Muscle of leg (tissue), 16 donors: ENCODE data around the gene HMG20A. TPM values are rescaled to one million over a fixed set of nuclear protein-coding genes. Genes with fewer than 3 reads are reported as not detected.
A peak's percentile ranks its signal among the peaks of the same experiment; 100 is the strongest.

Source experiments
- DNase-seq: peaks from one replicate; pipeline ENCODE4 v3.0.0; 2013
- H3K27ac ChIP-seq: one replicate; pipeline ENCODE4 v1.5.1; 2013; ENCODE audit warnings: mild to moderate bottlenecking, low read length, control low read depth
- H3K27me3 ChIP-seq: one replicate; pipeline ENCODE4 v1.6.1; 2013; ENCODE audit warnings: low read length; ENCODE audit not compliant: control insufficient read depth, insufficient read depth
- H3K36me3 ChIP-seq: one replicate; pipeline ENCODE4 v1.6.1; 2013; ENCODE audit warnings: low read length; ENCODE audit not compliant: control insufficient read depth, insufficient read depth
- H3K4me1 ChIP-seq: one replicate; pipeline ENCODE4 v1.6.1; 2013; ENCODE audit warnings: low read length; ENCODE audit not compliant: control insufficient read depth, insufficient read depth
- H3K4me3 ChIP-seq: one replicate; pipeline ENCODE4 v1.5.1; 2013; ENCODE audit warnings: low read length, control low read depth
- H3K9me3 ChIP-seq: replicated peaks from 2 replicates; pipeline ENCODE4 v1.6.1; 2013; ENCODE audit warnings: low read depth, low read length; ENCODE audit not compliant: control insufficient read depth
- WGBS: methylation state at CpG from one replicate; pipeline ENCODE4 v1.1.5; 2013; ENCODE audit warnings: missing lambda C conversion rate; ENCODE audit not compliant: insufficient coverage; 5-methylcytosine and 5-hydroxymethylcytosine counted together
- long read RNA-seq, 11 donors: transcript quantifications; one replicate each; lab custom pipeline, GENCODE V29; 2026
- polyA plus RNA-seq, 8 donors: library from polyadenylated mRNA; unstranded; fragments of 120-200 nt; gene quantifications; one replicate each; pipeline versions ENCODE4 v1.2.1 to v1.2.3, GENCODE V29; 2013; ENCODE audit warnings: inconsistent platforms in 1 of 8, low replicate concordance in 1 of 8; ENCODE audit not compliant: insufficient read length in 8 of 8, insufficient read depth in 1 of 8
- total RNA-seq: library from RNA; stranded (reverse); fragments of 120-200 nt; gene quantifications from one replicate; pipeline ENCODE4 v1.2.4, GENCODE V29; 2013

HMG20A gene
- total RNA-seq (30.5 TPM), polyA plus RNA-seq (10 to 100 TPM; 34.8 to 51.4 (median 44.1) TPM)
- long read RNA-seq, donor 1, full-length matches to known transcripts = 8 of 8 reads
- long read RNA-seq, donor 1, partial matches to known transcripts = 0 of 8 reads
- long read RNA-seq, donor 1, other reads (novel, unspliced or antisense) = 0 of 8 reads
- long read RNA-seq, donor 2, partial matches to known transcripts = 0 of 4 reads
- long read RNA-seq, donor 2, other reads (novel, unspliced or antisense) = 0 of 4 reads
- long read RNA-seq, donor 3, full-length matches to known transcripts = 18 of 18 reads
- long read RNA-seq, donor 3, partial matches to known transcripts = 0 of 18 reads
- long read RNA-seq, donor 3, other reads (novel, unspliced or antisense) = 0 of 18 reads
- long read RNA-seq, donor 4, full-length matches to known transcripts = 14 of 14 reads
- long read RNA-seq, donor 4, partial matches to known transcripts = 0 of 14 reads
- long read RNA-seq, donor 4, other reads (novel, unspliced or antisense) = 0 of 14 reads
- long read RNA-seq, donor 5, full-length matches to known transcripts = 60 of 60 reads
- long read RNA-seq, donor 5, partial matches to known transcripts = 0 of 60 reads
- long read RNA-seq, donor 5, other reads (novel, unspliced or antisense) = 0 of 60 reads
- long read RNA-seq, donor 6, full-length matches to known transcripts = 46 of 46 reads
- long read RNA-seq, donor 6, partial matches to known transcripts = 0 of 46 reads
- long read RNA-seq, donor 6, other reads (novel, unspliced or antisense) = 0 of 46 reads
- long read RNA-seq, donor 7, full-length matches to known transcripts = 30 of 30 reads
- long read RNA-seq, donor 7, partial matches to known transcripts = 0 of 30 reads
- long read RNA-seq, donor 7, other reads (novel, unspliced or antisense) = 0 of 30 reads
- long read RNA-seq, donor 8, full-length matches to known transcripts = 26 of 26 reads
- long read RNA-seq, donor 8, partial matches to known transcripts = 0 of 26 reads
- long read RNA-seq, donor 8, other reads (novel, unspliced or antisense) = 0 of 26 reads
- long read RNA-seq, donor 9, full-length matches to known transcripts = 36 of 36 reads
- long read RNA-seq, donor 9, partial matches to known transcripts = 0 of 36 reads
- long read RNA-seq, donor 9, other reads (novel, unspliced or antisense) = 0 of 36 reads
- long read RNA-seq, donor 10, full-length matches to known transcripts = 36 of 36 reads
- long read RNA-seq, donor 10, partial matches to known transcripts = 0 of 36 reads
- long read RNA-seq, donor 10, other reads (novel, unspliced or antisense) = 0 of 36 reads
- long read RNA-seq, donor 11, full-length matches to known transcripts = 28 of 28 reads
- long read RNA-seq, donor 11, partial matches to known transcripts = 0 of 28 reads
- long read RNA-seq, donor 11, other reads (novel, unspliced or antisense) = 0 of 28 reads

DNA sequence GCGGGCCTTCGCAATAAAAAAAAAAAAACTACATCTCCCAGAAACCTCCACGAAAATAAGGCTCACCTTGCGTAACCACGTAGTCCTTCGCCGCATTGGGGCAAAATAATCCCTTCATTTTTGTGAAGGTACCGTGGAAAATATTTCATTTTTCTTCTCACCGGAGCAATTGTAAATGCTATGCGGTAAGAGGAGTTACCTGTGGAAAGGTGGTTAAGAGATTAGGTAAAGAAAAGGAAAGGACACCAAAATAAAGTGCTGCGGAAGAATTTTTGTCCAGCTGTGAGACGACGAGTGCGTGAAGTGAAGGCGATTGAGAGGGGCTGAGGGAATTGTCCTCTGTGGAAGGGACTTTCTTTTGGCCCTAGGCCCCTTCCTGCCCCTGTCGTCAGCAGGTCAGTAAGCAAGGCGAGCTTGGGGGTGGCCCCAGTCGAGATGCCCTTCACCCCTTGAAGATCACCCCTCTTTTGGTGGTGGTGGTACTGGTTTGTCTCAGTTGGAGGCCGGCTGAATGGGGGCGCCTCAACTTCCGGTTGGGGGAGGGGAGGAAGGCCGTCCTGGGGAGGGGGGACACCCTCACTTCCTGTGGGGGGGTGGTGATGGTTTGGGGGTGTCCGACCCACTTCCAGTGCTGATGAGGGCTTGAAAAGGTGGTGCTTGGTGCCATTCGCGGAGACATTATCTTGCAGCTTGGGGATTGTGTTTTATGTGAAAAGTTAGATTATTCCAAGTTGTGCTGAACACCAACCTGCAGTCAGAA, at the start of gene HMG20A:
Gene HMG20A, plus strand, starts transcription at position 279 of the 760 bp plus-strand sequence. CDS start 37,520 bp downstream, outside the sequence.
- Histone ChIP-seq H3K4me1 (peaks cover 6% of the 10 kb centered on the region), H3K27ac (peak within 1 kb of the TSS; percentile 99), H3K9me3 (no peaks in the 10 kb centered on the region), H3K27me3 (no peaks in the 10 kb centered on the region), H3K36me3 (no peaks in the 10 kb centered on the region), H3K4me3 (peak within 1 kb of the TSS; percentile 94)
- peak; percentile 96 for DNase-seq
- WGBS = 0% methylated on average over 7 of the region's 25 CpGs

DNA sequence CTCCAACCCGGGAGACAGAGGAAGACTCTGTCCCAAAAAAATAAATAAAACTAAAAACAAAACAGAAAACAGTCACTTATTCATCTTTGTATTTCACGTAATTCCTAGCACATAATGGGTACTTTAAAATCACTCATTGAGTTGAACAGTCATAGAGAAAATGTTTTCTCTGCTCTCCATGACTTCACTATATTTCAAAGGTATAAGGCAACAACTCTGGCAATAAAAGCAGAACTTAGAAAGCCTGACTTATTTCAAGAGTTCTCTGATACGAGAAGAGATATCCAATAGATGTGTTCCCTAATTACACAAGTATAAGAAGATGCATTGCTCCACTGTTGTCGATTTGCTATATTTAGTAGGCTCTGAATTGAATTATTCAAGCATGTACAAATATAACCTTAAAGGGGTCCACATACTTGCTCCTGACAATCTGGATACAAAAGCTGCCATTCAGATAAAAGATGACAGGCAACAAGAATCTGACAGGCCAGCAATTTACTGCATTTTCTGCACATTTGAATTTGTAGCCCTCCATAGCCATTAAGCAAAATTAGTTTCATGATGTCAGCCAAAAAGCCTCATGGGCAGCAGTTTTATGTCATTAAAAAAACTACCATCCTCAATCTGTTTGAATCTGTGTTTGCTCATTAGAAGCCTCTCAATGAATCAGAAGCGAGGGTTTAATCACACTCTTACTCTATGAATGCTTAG, 48.7 kb upstream of the HMG20A start:
- WGBS = no CpG with 5 or more reads among the region's 5 CpGs
- H3K36me3 ChIP-seq = no peaks in the 10 kb centered on the region

DNA sequence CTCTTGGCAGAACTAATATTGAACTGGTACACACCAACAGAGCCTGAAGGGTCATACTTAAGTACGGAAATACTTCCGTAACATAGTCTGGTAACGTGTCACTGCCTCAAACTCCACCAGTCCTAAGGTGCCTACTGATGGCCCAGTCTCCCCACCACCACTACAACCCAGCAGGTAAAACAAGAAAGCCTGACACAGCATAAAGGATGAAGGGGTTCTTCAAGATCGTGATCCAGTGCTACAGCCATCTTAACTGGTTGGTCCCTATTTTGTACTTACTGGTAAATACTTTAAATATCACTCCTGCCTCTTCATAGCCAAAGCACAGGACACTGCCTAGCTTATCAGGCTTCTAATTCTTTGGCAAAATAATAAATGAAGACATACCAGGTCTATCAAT, 47.2 kb upstream of the HMG20A start:
- Histone ChIP-seq H3K4me1 (no peaks in the 10 kb centered on the region), H3K4me3 (no peak overlapping the region), H3K27me3 (no peaks in the 10 kb centered on the region), H3K9me3 (no peaks in the 10 kb centered on the region), H3K36me3 (no peaks in the 10 kb centered on the region), H3K27ac (no peak overlapping the region)
- DNase-seq = no peak
- no CpG with 5 or more reads among the region's 4 CpGs for WGBS

More for the DNA sequence above, 48.7 kb upstream of the HMG20A start:
- Histone ChIP-seq H3K27ac (no peak overlapping the region), H3K4me3 (no peak overlapping the region), H3K9me3 (no peaks in the 10 kb centered on the region), H3K4me1 (no peaks in the 10 kb centered on the region), H3K27me3 (no peaks in the 10 kb centered on the region)
- no peak for DNase-seq

DNA sequence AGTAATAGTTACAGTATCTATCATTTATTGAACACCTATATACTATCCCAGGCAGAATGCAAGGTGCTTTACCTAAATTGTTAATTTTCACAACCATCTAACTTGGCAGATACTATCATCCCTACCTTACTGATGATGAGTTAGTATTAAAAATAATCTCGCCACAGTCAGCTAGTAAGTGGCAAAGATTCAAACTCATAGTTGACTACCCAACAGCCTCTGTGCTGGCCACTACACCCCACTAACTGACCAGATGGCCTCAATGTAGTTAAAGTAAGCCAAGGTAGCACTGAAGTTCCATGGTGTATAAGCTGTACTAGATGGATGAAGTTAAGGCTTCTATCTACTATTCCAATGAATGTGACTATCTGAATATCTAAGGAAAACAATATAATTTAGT, 45.6 kb upstream of the HMG20A start:
- no peak for DNase-seq
- WGBS = no CpG with 5 or more reads among the region's 1 CpG
- Histone ChIP-seq H3K36me3 (no peaks in the 10 kb centered on the region), H3K4me3 (no peak overlapping the region), H3K9me3 (no peaks in the 10 kb centered on the region), H3K4me1 (no peaks in the 10 kb centered on the region), H3K27me3 (no peaks in the 10 kb centered on the region), H3K27ac (no peak overlapping the region)

DNA sequence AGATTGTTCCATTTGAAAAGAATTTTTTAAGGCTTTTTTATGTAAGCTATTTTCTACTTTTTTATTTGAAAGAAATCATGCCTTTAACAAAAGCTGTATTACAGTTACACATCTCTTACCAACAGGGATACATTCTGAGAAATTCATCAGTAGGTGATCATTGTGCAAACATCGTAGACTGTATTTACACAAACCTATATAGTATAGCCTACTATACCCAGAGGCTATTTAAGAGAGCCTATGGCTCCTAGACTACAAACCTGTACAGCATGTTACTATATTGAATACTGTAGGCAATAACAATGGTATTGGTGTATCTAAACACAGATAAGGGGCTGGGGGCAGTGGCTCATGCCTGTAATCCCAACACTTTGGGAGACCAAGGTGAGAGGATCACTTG, 43.9 kb upstream of the HMG20A start:
- no peak for DNase-seq
- Histone ChIP-seq H3K36me3 (no peaks in the 10 kb centered on the region), H3K4me1 (no peaks in the 10 kb centered on the region), H3K9me3 (no peaks in the 10 kb centered on the region), H3K4me3 (no peak overlapping the region), H3K27ac (no peak overlapping the region), H3K27me3 (no peaks in the 10 kb centered on the region)
- no CpG with 5 or more reads among the region's 1 CpG for WGBS

DNA sequence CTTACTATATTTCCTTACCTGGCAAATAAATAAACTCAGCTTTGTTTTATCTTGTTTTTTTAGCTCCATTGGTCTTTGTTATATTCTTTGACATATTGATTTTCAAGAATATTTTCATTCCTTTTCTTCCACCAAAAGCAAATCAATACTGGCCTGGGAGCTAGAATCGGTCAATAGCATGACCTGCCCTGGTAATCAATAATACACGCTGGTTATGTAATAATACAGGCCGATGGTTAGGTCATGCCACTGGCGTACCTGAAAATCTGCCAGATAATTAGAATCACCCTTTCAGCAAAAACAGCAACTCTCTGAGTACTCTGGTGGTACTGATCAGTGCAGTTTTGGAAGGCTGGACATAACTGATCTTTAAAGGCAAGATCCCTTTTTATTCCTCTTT, 40.7 kb upstream of the HMG20A start:
- Histone ChIP-seq H3K4me3 (no peak overlapping the region), H3K27ac (no peak overlapping the region), H3K4me1 (peaks cover 2% of the 10 kb centered on the region), H3K27me3 (no peaks in the 10 kb centered on the region), H3K36me3 (no peaks in the 10 kb centered on the region), H3K9me3 (no peaks in the 10 kb centered on the region)
- WGBS = 88% methylated on average over 3 of the region's 4 CpGs
- DNase-seq = no peak

DNA sequence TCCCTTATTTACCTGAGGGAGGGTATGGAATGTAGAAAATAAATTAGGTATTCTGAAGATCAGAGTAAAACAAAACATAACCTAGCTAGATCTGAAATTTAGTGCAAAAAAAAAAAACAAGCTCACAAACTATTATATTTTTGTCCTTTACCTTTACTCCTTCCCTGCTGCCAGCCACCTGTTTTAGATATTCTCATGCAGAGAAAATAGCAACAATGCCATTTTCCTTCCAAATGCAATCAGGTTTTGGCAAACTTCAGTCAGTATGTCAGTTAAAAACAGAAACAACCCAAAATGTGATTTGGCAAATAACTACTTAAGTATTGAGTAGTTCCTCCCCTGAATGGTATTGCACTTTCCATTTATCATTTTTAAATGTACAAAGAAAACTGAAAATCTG, 36.6 kb upstream of the HMG20A start:
- Histone ChIP-seq H3K9me3 (no peaks in the 10 kb centered on the region), H3K36me3 (no peaks in the 10 kb centered on the region), H3K4me3 (no peak overlapping the region), H3K4me1 (peaks cover 5% of the 10 kb centered on the region), H3K27me3 (no peaks in the 10 kb centered on the region), H3K27ac (no peak overlapping the region)
- DNase-seq = peak; percentile 26

DNA sequence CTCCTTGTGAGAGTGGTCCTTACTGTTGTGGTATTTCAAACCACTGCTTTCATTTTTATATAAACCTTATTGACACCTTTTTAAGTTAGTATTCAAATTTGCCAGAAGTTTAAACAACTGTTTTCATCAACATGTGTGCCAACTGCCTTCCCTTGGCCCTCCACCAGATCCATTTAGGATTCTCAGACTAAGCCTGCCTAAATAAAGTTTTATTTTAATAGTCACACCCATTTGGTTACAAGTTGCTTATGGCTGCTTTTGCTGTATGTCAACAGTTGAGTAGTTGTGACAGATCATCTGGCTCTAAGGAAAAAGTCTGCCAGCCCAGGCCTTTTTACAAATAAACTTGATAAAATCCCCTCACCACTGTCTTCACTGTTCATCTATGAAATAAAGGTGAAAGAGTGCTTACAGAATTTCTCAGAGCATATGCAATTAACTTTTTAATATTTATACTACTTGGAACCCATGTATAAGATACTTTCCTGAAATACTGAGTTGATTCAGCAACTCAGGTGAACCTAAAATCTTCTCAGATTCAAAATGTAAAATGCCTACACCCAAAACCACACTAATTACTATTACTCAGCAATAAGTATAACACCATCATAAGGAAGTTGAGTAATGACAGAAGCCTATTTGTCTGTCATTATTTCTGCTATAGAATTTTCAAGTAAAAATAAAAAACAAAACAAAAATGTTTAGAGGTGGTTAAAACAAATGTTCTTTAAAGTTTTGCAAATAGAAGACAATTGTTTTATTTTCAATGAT, 35.9 kb upstream of the HMG20A start:
- H3K27ac ChIP-seq = no peak overlapping the region
- H3K4me1 ChIP-seq = peaks cover 5% of the 10 kb centered on the region
- no peak for DNase-seq
- H3K4me3 ChIP-seq = no peak overlapping the region
- H3K36me3 ChIP-seq = no peaks in the 10 kb centered on the region
- no peaks in the 10 kb centered on the region for H3K27me3 ChIP-seq
- no peaks in the 10 kb centered on the region for H3K9me3 ChIP-seq
